GM13976 (cell line): ENCODE data around the gene RNPEP.
"Not testable (repeated sequence)": the region's sequence is repeated elsewhere in the genome, so short reads cannot be mapped to it uniquely, and the experiment has no call there.

Experiments
- DNase-seq: peaks from one replicate; pipeline ENCODE4 v3.0.0; 2012; ENCODE audit warnings: low spot score
- in situ Hi-C: fragments of 300-500 bp; cut with MboI; formaldehyde crosslinking; loops from one replicate; pipeline ENCODE4 v1.12.0; 2022; ENCODE audit warnings: low sequenced_read_pairs, mixed read lengths, inconsistent platforms; ENCODE audit not compliant: unreplicated experiment
- TF ChIP-seq, protein P1 (sequence below): IDR thresholded peaks from 2 replicates; pipeline ENCODE4 v1.5.1; 2012; ENCODE audit warnings: borderline replicate concordance, mild to moderate bottlenecking; ENCODE audit not compliant: insufficient read depth; ENCODE audit errors: extremely low read depth, missing control alignments, control extremely low read depth

RNPEP gene

GRCh38 chr1:201939574-201939973 lies 42.9 kb upstream of the RNPEP start:
- no peak for DNase-seq
- in situ Hi-C loops = no loop called here
- TF ChIP-seq, protein P1, sequence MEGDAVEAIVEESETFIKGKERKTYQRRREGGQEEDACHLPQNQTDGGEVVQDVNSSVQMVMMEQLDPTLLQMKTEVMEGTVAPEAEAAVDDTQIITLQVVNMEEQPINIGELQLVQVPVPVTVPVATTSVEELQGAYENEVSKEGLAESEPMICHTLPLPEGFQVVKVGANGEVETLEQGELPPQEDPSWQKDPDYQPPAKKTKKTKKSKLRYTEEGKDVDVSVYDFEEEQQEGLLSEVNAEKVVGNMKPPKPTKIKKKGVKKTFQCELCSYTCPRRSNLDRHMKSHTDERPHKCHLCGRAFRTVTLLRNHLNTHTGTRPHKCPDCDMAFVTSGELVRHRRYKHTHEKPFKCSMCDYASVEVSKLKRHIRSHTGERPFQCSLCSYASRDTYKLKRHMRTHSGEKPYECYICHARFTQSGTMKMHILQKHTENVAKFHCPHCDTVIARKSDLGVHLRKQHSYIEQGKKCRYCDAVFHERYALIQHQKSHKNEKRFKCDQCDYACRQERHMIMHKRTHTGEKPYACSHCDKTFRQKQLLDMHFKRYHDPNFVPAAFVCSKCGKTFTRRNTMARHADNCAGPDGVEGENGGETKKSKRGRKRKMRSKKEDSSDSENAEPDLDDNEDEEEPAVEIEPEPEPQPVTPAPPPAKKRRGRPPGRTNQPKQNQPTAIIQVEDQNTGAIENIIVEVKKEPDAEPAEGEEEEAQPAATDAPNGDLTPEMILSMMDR = no peak

DNA sequence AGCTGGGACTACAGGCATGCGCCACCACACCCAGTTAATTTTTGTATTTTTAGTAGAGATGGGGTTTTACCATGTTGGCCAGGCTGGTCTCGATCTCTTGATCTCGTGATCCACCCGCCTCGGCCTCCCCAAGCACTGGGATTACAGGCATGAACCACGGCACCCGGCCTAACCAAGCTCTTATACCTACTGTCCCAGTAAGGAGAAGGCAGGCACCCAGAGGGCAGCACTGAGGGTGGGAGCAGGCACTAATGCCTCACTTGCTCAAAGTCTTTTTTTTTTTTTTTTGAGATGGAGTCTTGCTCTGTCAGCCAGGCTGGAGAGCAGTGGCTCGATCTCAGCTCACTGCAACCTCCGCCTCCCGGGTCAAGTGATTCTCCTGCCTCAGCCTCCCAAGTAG lies 42.1 kb upstream of the RNPEP start:
- in situ Hi-C loops, DNase-seq: not testable (repeated sequence)

DNA sequence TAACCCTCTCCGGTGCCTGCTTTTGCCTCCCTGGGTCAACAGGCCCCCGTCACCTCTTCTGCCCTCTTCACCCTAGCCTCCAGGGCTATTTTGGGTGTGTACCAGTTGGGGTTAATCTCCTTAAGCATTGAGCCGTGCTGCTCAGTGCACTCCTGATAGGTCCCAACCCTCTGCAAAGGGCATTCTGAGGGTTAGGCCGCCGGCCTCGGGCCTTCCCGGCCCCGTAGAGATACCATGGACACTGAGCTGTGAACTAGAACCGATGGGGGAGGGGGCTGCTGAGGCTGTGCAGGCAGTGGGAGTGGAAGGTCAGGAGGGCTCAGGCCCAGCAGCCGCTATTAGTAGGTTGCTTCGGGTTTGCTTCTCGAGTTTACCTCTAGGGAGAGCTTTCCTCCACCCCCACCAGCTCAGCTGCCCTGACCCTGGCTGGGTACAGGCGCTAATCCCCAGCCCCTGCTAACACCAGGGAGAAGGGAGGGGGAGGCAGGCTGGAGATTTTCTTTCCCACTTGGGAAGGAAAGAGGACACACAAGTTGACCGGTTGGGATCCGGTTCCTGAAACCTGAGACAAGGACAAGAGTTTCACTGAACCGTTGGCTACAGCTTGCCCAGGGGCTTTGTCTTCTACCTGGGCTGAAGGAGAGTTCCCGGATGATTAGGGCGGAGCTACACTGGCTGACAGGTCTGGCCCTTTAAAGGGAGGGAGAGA lies 40.9 kb upstream of the RNPEP start:
- TF ChIP-seq, protein P1 = no peak
- in situ Hi-C loops = no loop called here
- no peak for DNase-seq

GRCh38 chr1:201942129-201942495 lies 40.3 kb upstream of the RNPEP start:
- TF ChIP-seq, protein P1 = no peak
- in situ Hi-C loops = no loop called here
- no peak for DNase-seq

DNA sequence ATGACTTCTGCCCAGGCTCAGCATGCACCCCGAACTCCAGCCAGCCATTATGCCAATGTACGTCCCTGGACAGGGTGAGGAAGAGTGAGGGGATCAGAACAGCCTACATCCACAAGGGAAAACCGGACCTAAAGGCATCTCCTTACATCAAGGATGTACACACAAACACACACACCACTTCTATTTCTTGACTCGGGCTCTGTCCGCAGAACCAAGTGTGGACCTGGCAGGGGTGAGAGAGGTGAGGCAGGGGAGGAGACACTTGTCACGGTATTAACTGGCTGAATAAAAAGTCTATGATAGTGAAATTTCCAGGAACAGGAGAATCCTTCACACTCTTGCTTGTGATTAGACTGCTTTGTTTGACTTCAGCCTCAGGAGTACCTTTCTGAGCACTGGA lies 38.4 kb upstream of the RNPEP start:
- TF ChIP-seq, protein P1 = no peak
- in situ Hi-C loops = no loop called here
- DNase-seq = no peak

DNA sequence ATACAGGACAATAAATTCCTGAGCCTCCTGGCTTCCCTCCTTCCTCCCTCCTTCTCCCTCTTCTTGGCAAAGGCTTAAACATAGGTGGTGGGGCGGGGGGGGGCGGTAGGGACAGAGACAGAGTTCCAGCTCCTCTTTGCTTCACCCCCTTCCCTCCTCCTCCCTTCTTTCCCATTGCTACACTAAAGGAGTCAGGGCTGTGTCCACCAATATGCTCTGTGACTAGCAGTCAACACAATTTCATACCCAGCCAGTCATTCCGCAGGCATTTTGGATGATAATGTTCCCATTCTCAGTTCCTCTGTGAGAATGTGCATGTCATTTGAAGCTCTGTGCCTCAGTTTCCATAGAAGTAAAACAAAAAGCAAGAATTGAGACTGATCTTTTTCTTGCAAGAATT lies 37.8 kb upstream of the RNPEP start:
- TF ChIP-seq, protein P1 = no peak
- in situ Hi-C loops = no loop called here
- DNase-seq = no peak

DNA sequence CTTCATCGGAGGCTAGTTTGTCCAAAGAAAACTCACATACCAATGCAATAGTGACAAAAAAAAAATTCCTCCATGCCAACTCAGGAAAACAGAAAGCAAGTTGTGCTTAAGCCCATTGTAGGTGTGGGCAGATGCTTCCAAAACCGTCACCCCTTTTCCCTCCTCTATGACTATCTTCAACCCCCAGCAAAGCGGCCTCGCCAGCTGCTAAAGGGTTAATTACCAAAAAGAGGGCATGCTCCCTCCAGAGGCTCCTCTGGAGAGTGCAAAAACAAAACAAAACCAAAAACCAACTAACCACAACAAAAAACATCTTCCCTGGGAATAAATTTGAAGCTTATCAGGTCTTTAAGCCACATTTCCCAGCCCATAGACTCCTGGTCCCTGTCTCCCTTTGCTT lies 37.3 kb upstream of the RNPEP start:
- no peak for DNase-seq
- TF ChIP-seq, protein P1 = no peak
- in situ Hi-C loops = no loop called here
